ENCODE results near the gene TEFM. TPM values are rescaled to one million over a fixed set of nuclear protein-coding genes. Genes with fewer than 3 reads are reported as not detected.

The TEFM gene
- total and polyA plus RNA-seq, 2 donors (not counting 1 experiment from before 2014, with no cell fraction given) = 10.9 to 11.1 TPM

DNA sequence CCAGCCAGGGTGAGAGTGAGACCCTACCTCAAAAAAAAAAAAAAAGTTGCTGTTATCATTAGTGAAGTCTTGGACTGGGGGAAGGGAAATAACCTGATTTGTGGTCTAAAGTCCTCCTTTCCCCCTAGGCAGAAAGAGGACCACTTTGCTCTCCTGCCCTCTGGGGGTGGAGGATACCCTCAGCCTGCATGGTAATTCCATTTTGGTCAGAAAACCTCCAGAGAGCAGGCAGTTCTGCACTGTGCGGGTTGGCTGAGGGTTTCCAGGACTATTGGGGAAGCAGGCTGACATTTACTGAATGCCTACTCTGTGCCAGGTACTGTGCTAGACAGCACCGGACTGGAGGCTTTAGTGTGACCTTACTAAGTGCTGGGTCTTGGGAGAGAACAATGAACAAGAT, 18.3 kb upstream of the TEFM start:
- Histone ChIP-seq H3K36me3 (ENCODE audit: control insufficient read depth, insufficient read depth, low read length) (no peaks in the 10 kb centered on the region), H3K27ac (ENCODE audit: insufficient read depth, low read length) (no peak overlapping the region), H2AFZ (ENCODE audit: low read length) (no peak overlapping the region), H3K27me3 (ENCODE audit: control insufficient read depth, insufficient read depth, low read length) (peaks cover 2% of the 10 kb centered on the region), H3K9ac (ENCODE audit: insufficient read depth, low read length) (no peak overlapping the region), H3K4me1 (ENCODE audit: control insufficient read depth, extremely low read depth, insufficient read depth, low read length) (peaks cover 10% of the 10 kb centered on the region), H4K20me1 (ENCODE audit: control insufficient read depth, extremely low read depth, insufficient read depth, low read length) (no peaks in the 10 kb centered on the region), H3K4me2 (ENCODE audit: extremely low read depth, insufficient read depth, low read length) (no peak overlapping the region), H3K9me3 (ENCODE audit: control insufficient read depth, insufficient read depth, low read depth, low read length) (no peaks in the 10 kb centered on the region), H3K79me2 (ENCODE audit: control insufficient read depth, insufficient read depth, low read length) (no peaks in the 10 kb centered on the region), H3K4me3 (replicated peaks in 1 of 4; ENCODE audit: control extremely low read depth in 1 of 4, insufficient read depth in 1 of 4, low read depth in 3 of 4, low read length in 4 of 4) (no peak overlapping the region)
- TF ChIP-seq, protein P1, sequence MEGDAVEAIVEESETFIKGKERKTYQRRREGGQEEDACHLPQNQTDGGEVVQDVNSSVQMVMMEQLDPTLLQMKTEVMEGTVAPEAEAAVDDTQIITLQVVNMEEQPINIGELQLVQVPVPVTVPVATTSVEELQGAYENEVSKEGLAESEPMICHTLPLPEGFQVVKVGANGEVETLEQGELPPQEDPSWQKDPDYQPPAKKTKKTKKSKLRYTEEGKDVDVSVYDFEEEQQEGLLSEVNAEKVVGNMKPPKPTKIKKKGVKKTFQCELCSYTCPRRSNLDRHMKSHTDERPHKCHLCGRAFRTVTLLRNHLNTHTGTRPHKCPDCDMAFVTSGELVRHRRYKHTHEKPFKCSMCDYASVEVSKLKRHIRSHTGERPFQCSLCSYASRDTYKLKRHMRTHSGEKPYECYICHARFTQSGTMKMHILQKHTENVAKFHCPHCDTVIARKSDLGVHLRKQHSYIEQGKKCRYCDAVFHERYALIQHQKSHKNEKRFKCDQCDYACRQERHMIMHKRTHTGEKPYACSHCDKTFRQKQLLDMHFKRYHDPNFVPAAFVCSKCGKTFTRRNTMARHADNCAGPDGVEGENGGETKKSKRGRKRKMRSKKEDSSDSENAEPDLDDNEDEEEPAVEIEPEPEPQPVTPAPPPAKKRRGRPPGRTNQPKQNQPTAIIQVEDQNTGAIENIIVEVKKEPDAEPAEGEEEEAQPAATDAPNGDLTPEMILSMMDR (conservative IDR thresholded peaks at IDR 0.05 in 1 of 2, IDR thresholded peaks at IDR 0.05 in 1 of 2; ENCODE audit: low read depth in 1 of 2, low read length in 2 of 2) = no peak
- no peak for TF ChIP-seq EZH2 (IDR thresholded peaks at IDR 0.05; ENCODE audit: low read length, missing control alignments)
- no peak for DNase-seq (ENCODE audit: low read depth in 2 of 2)

DNA sequence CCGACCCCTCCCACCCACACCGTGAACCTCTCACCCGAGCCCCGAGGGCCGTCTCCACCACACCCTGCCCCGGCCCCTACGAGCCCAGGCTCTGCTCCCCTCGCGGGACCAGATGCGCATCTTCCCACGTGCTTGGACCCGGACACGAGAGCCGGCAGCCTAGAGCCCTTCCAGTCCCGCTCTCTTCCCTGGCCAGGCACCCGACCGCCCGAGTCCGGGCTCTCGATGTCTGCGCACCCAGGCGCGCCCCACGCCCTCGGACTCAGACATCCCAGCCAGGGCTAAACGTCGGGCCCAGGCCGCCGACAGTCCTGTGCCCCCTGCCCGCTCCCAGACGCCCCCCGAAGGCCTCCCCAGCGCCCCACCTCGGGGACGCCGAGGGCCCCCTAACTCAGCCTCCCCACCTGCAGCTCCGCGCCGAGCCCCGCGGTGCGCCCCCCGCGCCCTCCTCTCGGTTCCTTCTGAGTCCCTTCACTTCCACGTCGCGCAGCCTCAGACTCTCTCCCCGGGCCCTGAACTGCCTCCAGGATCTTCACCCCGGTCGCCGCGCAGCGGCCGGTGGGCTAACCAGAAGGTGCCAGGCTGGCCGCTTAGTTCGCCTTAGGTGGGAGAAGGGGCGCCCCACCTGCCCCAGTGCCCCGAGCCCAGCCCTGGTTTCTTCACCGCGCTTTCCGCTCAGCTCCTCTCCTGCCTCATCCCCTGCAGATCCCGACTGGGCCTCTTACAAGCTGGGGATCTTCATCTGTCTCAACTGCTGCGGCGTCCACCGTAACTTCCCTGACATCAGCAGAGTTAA, 16.4 kb upstream of the TEFM start:
- Histone ChIP-seq H3K36me3 (ENCODE audit: control insufficient read depth, insufficient read depth, low read length) (no peaks in the 10 kb centered on the region), H2AFZ (ENCODE audit: low read length) (peak overlapping the region; percentile 51), H3K27ac (ENCODE audit: insufficient read depth, low read length) (no peak overlapping the region), H3K27me3 (ENCODE audit: control insufficient read depth, insufficient read depth, low read length) (peaks cover 2% of the 10 kb centered on the region), H3K4me1 (ENCODE audit: control insufficient read depth, extremely low read depth, insufficient read depth, low read length) (peaks cover 10% of the 10 kb centered on the region), H3K4me3 (replicated peaks in 1 of 4; ENCODE audit: control extremely low read depth in 1 of 4, insufficient read depth in 1 of 4, low read depth in 3 of 4, low read length in 4 of 4) (peak overlapping the region in 3 of 4 experiments; percentile 24 to 37 (median 25)), H3K9ac (ENCODE audit: insufficient read depth, low read length) (peak overlapping the region; percentile 6), H3K9me3 (ENCODE audit: control insufficient read depth, insufficient read depth, low read depth, low read length) (no peaks in the 10 kb centered on the region), H3K4me2 (ENCODE audit: extremely low read depth, insufficient read depth, low read length) (peak overlapping the region; percentile 70), H4K20me1 (ENCODE audit: control insufficient read depth, extremely low read depth, insufficient read depth, low read length) (no peaks in the 10 kb centered on the region), H3K79me2 (ENCODE audit: control insufficient read depth, insufficient read depth, low read length) (no peaks in the 10 kb centered on the region)
- DNase-seq (ENCODE audit: low read depth in 2 of 2) = no peak
- no peak for TF ChIP-seq EZH2 (IDR thresholded peaks at IDR 0.05; ENCODE audit: low read length, missing control alignments)
- TF ChIP-seq, protein P1 (conservative IDR thresholded peaks at IDR 0.05 in 1 of 2, IDR thresholded peaks at IDR 0.05 in 1 of 2; ENCODE audit: low read depth in 1 of 2, low read length in 2 of 2) = no peak

DNA sequence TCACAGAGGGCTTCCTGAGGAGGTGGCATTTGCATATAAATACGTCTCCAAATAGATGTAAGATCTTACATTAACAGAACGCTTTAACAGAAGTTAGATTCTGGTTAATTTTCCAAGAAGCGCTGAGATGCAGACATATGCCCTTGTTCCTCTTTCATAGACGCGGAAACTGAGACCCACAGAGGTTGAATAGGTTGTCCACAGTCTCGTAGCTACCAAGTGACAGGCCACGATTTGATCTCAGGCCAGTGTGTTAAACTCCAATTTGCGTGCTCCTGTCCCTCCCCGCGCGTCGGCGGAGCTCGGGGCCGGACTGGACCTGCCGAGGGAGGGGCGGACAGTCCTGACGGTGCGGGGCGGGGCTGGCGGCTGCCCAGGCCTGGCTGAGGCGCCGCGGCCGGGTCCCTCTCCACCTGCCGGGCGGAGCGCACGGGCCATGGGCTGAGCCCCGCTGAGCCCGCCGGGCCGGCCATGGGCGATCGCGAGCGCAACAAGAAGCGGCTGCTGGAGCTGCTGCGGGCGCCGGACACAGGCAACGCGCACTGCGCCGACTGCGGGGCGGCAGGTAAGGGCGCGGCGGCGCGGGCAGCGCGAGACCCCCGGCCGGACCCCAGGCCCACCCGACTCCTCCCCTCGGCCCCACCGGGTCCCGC, 15.6 kb upstream of the TEFM start, which contains the start of gene ADAP2:
Gene ADAP2 (plus strand): TSS at position 402 of the 653 bp plus-strand sequence. CDS start 70 bp downstream, at position 472.
- peak in 1 of 2 donors; percentile 22 for DNase-seq (ENCODE audit: low read depth in 2 of 2)
- Histone ChIP-seq H3K4me2 (ENCODE audit: extremely low read depth, insufficient read depth, low read length) (peak within 1 kb of the TSS; percentile 71), H3K9ac (ENCODE audit: insufficient read depth, low read length) (peak within 1 kb of the TSS; percentile 49), H3K4me3 (replicated peaks in 1 of 4; ENCODE audit: control extremely low read depth in 1 of 4, insufficient read depth in 1 of 4, low read depth in 3 of 4, low read length in 4 of 4) (peak within 1 kb of the TSS; percentile 24 to 37 (median 28)), H3K36me3 (ENCODE audit: control insufficient read depth, insufficient read depth, low read length) (no peaks in the 10 kb centered on the region), H3K4me1 (ENCODE audit: control insufficient read depth, extremely low read depth, insufficient read depth, low read length) (peaks cover 10% of the 10 kb centered on the region), H4K20me1 (ENCODE audit: control insufficient read depth, extremely low read depth, insufficient read depth, low read length) (no peaks in the 10 kb centered on the region), H3K27ac (ENCODE audit: insufficient read depth, low read length) (no peak within 1 kb of the TSS), H2AFZ (ENCODE audit: low read length) (peak within 1 kb of the TSS; percentile 76), H3K79me2 (ENCODE audit: control insufficient read depth, insufficient read depth, low read length) (no peaks in the 10 kb centered on the region), H3K27me3 (ENCODE audit: control insufficient read depth, insufficient read depth, low read length) (peaks cover 2% of the 10 kb centered on the region), H3K9me3 (ENCODE audit: control insufficient read depth, insufficient read depth, low read depth, low read length) (no peaks in the 10 kb centered on the region)
- no peak for TF ChIP-seq EZH2 (IDR thresholded peaks at IDR 0.05; ENCODE audit: low read length, missing control alignments)
- TF ChIP-seq, protein P1 (conservative IDR thresholded peaks at IDR 0.05 in 1 of 2, IDR thresholded peaks at IDR 0.05 in 1 of 2; ENCODE audit: low read depth in 1 of 2, low read length in 2 of 2) = no peak
